A549 (cell line): ENCODE results near the gene ARID3A.

Experiments
- CTCF ChIP-seq: fragments of >200 bp; sonication (Bioruptor Twin); formaldehyde crosslinking; IDR thresholded peaks from 3 replicates; pipeline ENCODE4 v1.5.1; 2016
- ELK1 ChIP-seq: fragments of 150-350 bp; IDR thresholded peaks from 2 replicates; pipeline ENCODE4 v1.6.1; 2014; ENCODE audit warnings: low read depth, mild to moderate bottlenecking, low read length
- MAX ChIP-seq: IDR thresholded peaks from 2 replicates; pipeline ENCODE4 v1.6.1; 2012
- PHF8 ChIP-seq: fragments of 200-600 bp; sonication (generic); IDR thresholded peaks from 2 replicates; pipeline ENCODE4 v1.6.1; 2016; ENCODE audit warnings: low read depth, mild to moderate bottlenecking, antibody characterized with exemption, moderate library complexity, borderline replicate concordance
- ZFP36 ChIP-seq: fragments of 450-650 bp; IDR thresholded peaks from 2 replicates; pipeline ENCODE4 v1.6.1; 2014; ENCODE audit warnings: borderline replicate concordance; ENCODE audit not compliant: partially characterized antibody

GRCh38 chr19:925526-926322 is at the start of gene ARID3A:
- TF ChIP-seq CTCF (no peak), PHF8 (no peak), MAX (no peak), ZFP36 (no peak), ELK1 (no peak)
